Activated naive CD4-positive, alpha-beta T cell treated with anti-CD3 and anti-CD28 coated beads, Interleukin-2, amount 50 U/mL, for 72 hours (primary cell): ENCODE data around the gene APOA5. TPM values are rescaled to one million over a fixed set of nuclear protein-coding genes. Genes with fewer than 3 reads are reported as not detected.
"Not testable (repeated sequence)": the region's sequence is repeated elsewhere in the genome, so short reads cannot be mapped to it uniquely, and the experiment has no call there.

Experiments used
- ATAC-seq, 2 donors: fragments of 150-1000 bp; cut with Tn5 transposase; 2 replicates each; pipeline ENCODE4 v1.10.0; 2021; ENCODE audit warnings: mild to moderate bottlenecking in 2 of 2, moderate library complexity in 2 of 2
- DNase-seq, 2 donors: peaks; one replicate each; pipeline ENCODE4 v3.0.0; 2021 to 2022; ENCODE audit warnings: low spot score in 2 of 2
- H3K27ac Mint-ChIP-seq, 2 donors: one replicate each; pipeline ENCODE4 v1.8.0; 2022; ENCODE audit warnings: mild to moderate bottlenecking in 2 of 2, mixed read lengths in 2 of 2
- H3K36me3 Mint-ChIP-seq, 2 donors: one replicate each; pipeline ENCODE4 v1.8.0; 2022; ENCODE audit warnings: mixed read lengths in 2 of 2
- H3K9me3 Mint-ChIP-seq, 2 donors: one replicate each; pipeline ENCODE4 v1.8.0; 2022; ENCODE audit warnings: mixed read lengths in 2 of 2
- total RNA-seq, 2 donors: library from RNA; stranded (reverse); gene quantifications; one replicate each; pipeline ENCODE4 v1.2.3, GENCODE V29; 2022

Gene APOA5
- total RNA-seq, 2 donors from 2014 or later: not detected

DNA sequence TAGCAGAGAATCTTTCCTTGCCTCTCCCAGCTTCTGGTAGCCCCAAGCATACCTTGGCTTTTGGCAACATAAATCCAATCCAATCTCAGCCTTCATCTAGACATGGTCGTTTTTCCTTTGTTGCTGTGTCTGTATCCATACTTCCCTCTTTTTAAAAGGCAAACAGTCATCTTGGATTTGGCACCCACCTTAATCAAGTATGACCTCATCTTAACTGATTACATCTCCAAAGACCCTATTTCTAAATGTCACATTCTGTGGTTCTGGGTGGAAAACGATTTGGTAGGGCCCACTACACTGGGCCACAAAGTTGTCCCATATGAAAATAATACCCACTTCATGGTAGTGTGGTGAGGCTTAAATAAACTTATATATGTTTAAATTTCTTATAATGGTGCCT, 19.7 kb downstream of the APOA5 start:
- H3K9me3 Mint-ChIP-seq: no peaks in the 10 kb centered on the region
- peaks cover 17 to 19% of the 10 kb centered on the region in 2 donors for H3K36me3 Mint-ChIP-seq
- peak overlapping the region; percentile 92 to 100 for H3K27ac Mint-ChIP-seq
- ATAC-seq (no peak), DNase-seq (no peak)

DNA sequence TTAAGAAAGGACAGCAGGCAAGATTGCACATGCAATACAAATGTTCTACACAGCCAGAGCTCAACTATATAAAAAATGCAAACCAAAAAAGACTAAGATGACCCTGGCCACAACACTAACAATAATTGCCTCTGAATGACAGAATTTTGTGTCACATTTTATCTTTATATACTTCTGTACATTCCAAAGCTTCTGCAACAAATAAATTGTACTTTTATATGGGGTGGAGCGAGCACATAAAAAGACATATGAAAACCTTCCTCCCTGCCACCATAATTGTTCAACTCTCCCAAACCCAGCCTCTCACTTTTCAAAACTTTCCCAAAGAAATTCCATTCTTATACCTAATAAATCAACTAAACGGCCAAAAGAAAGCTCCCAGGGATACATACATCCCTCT, 29.5 kb downstream of the APOA5 start:
- Mint-ChIP-seq H3K27ac (peak overlapping the region in 1 of 2 donors; percentile 71), H3K36me3 (peaks cover 15 to 35% of the 10 kb centered on the region in 2 donors), H3K9me3 (no peaks in the 10 kb centered on the region)
- DNase-seq: no peak
- ATAC-seq: no peak

DNA sequence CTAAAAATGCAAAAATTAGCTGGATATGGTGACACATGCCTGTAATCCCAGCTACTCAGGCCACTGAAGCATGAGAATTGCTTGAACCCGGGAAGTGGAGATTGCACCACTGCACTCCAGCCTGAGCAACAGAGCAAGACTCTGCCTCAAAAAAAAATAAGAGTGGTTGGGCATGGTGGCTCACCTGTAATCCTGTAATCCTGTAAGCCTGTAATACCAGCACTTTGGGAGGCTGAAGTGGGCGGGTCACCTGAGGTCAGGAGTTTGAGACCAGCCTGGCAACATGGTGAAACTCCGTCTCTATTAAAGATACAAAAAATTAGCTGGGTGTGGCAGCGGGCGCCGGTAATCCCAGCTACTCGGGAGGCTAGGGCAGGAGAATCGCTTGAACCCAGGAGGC, 35.6 kb downstream of the APOA5 start:
- ATAC-seq, H3K9me3 Mint-ChIP-seq, DNase-seq, H3K27ac Mint-ChIP-seq: not testable (repeated sequence)
- peaks cover 8 to 15% of the 10 kb centered on the region in 2 donors for H3K36me3 Mint-ChIP-seq

DNA sequence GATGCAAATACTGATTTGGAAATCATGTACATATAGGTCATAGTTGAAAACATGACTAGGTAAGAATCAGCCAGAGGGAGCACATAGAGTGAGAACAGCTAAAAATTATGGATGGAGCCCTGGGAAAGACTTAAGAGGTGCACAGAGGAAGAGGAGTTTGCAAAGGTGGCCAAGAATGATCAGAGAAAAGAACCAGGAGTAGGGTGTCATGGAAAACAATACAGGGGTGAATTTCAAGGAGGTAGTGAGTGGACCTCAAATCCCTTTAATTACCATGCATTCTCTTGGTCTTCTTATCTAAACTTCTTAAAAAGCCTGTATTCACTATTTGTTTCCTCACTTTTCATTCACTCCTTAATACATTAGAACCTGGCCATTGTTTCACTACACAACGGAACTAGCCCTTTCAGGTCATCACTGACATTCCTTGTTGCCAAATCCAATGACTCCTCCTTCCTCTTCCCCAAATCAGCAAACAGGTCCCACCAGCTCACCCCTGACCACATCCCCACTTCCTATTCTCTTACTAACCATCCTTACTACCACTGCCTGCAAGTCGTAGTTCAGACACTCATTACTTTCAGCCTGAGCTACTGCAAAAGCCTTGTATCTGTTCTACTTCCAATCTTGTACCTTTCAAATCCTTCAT, 41.5 kb downstream of the APOA5 start:
- ATAC-seq: no peak
- DNase-seq: no peak
- Mint-ChIP-seq H3K36me3 (peaks cover 4 to 6% of the 10 kb centered on the region in 2 donors), H3K27ac (no peak overlapping the region), H3K9me3 (no peaks in the 10 kb centered on the region)

DNA sequence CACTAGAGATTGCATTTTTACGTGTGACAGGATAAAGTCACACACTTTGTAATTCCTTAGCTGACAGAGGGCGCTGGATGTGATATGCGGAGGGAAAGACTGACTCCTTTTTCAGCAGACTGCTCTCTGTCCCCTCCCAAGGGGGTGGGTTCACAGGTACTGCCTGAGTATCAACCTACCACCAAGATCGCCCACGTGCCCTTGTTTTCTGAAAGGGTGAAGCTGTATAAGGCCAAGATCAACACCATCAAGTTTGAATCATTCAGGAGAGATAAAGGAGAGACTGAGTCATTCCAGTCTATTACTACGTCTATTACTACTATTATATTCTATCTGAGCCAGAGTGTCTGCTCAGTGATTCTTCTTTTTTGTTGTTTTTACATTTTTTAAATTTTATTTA, 49.6 kb downstream of the APOA5 start:
- ATAC-seq (peak in 1 of 2 donors; percentile 68), DNase-seq (no peak)
- H3K9me3 Mint-ChIP-seq: no peaks in the 10 kb centered on the region
- no peak overlapping the region for H3K27ac Mint-ChIP-seq
- peaks cover 0 to 4% of the 10 kb centered on the region in 2 donors for H3K36me3 Mint-ChIP-seq

DNA sequence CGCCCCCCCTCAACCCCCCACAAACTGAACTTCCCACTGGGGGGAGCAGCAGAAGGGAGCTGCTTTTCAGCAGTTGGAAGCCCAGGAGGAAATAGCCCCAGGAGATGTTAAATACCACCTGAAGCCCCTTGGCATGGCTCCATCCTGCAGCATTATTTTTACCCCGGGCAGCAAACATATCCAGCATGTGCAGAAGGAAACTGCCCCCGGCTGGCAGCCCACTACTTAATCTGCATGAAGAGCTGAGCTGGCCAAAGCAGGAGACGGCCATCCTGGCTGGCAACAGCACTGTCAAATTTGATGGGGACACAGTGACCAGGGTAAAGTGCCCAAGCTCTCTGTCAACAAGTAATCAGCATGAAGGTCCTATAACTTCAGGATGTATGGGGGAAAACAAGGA, 50.9 kb downstream of the APOA5 start:
- DNase-seq (no peak), ATAC-seq (no peak)
- Mint-ChIP-seq H3K27ac (peak overlapping the region in 1 of 2 donors; percentile 18), H3K36me3 (no peaks in the 10 kb centered on the region), H3K9me3 (no peaks in the 10 kb centered on the region)

Other genes with a start within 250 kb of the APOA5 start
- gene BUD13, start 18.9 kb downstream of the APOA5 start, total RNA-seq: 10 to 100 TPM; 29.3 to 42.9 TPM
- gene ZPR1, start 3.9 kb downstream of the APOA5 start, total RNA-seq: 10 to 100 TPM; 65.0 to 78.4 TPM
- not detected for gene APOA4, start 31.4 kb upstream of the APOA5 start, total RNA-seq
- gene APOC3, start 38.0 kb upstream of the APOA5 start, total RNA-seq: not detected
- under 1 TPM in 1 of 2 donors, not detected in 1; 0.84 TPM for gene APOA1, start 45.7 kb upstream of the APOA5 start, total RNA-seq